Stimulated activated CD8-positive, alpha-beta memory T cell treated with anti-CD3 and anti-CD28 coated beads, Interleukin-7, amount 100 ng/mL, for 24 hours (primary cell): ENCODE measurements around the gene TAF11L14.

Source experiments
- DNase-seq: peaks from one replicate; pipeline ENCODE4 v3.0.0-alpha.2; 2020; ENCODE audit warnings: low read depth

The TAF11L14 gene

DNA sequence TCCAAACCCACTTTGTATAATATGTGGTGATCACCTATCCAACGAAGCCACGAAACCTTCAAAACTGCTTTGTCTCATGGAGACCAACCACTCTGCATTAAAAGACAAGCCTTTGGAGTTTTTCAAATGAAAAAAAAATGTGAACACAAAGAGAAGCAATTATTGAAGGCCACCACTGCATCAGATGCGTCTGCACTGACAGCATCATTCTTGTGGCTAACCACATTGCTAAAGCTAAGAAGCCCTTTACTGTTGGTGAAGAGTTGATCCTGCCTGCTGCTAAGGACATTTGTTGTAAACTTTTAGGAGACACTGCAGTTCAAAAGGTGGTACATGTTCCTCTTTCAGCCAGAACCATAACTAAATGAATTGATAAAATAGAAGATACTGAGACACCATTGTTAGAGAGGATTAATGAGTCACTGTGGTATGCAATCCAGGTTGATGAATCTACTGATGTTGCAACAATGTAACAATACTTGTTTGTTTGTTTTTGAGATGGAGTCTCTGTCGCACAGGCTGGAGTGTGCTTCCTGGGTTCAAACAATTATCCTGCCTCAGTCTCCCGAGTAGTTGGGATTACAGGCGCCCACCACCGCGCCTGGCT, 45.4 kb downstream of the TAF11L14 start:
- no peak for DNase-seq

DNA sequence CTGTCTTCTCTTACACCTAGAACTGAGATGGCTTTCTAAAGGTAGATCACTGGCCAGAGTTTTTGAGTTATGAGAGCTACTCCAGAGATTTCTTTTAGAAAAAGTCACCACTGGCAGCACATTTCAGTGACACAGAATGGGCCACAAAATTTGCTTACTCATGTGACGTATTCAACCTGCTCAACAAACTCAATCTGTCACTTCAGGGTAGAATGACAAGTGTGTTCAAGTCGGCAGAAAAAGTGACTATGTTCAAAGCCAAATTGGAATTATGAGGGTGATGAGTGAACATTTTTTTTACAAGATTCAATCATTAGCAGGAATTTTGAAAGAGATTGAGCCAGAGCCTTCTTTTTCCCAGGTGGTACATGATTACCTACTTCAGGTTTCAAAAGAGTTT, 46.5 kb downstream of the TAF11L14 start:
- no peak for DNase-seq
